Left lung (tissue), 10 donors: ENCODE data around the gene GRHL3. TPM values are rescaled to one million over a fixed set of nuclear protein-coding genes. Genes with fewer than 3 reads are reported as not detected.

Experiments used
- ATAC-seq: fragments of 200-7000 bp; cut with Tn5 transposase; one replicate; pipeline ENCODE4 v1.9.1; 2020; ENCODE audit warnings: moderate library complexity
- DNase-seq, 4 donors: peaks; one replicate each; pipeline ENCODE4 v3.0.0-alpha.2; 2013 to 2020
- H3K27ac ChIP-seq, 2 donors: fragments of 200-600 bp; sonication (generic) in 1 of 2; one replicate each; pipeline versions ENCODE4 v1.5.0 to v1.8.0; 2020 to 2021
- H3K27me3 ChIP-seq, 2 donors: fragments of 200-600 bp; sonication (generic) in 1 of 2; one replicate each; pipeline versions ENCODE4 v1.5.0 to v1.8.0; 2020 to 2021
- H3K36me3 ChIP-seq, 2 donors: fragments of 200-600 bp; sonication (generic) in 1 of 2; one replicate each; pipeline versions ENCODE4 v1.5.0 to v1.8.0; 2020 to 2021
- H3K4me1 ChIP-seq, 2 donors: fragments of 200-600 bp; one replicate each; pipeline ENCODE4 v1.8.0; 2021
- H3K4me3 ChIP-seq, 2 donors: fragments of 200-600 bp; sonication (generic) in 1 of 2; one replicate each; pipeline versions ENCODE4 v1.5.0 to v1.8.0; 2020 to 2021; ENCODE audit warnings: mild to moderate bottlenecking in 1 of 2
- H3K9me3 ChIP-seq, 2 donors: fragments of 200-600 bp; sonication (generic) in 1 of 2; one replicate each; pipeline versions ENCODE4 v1.5.0 to v1.8.0; 2020 to 2021
- CTCF ChIP-seq, 2 donors: fragments of 200-600 bp; sonication (generic) in 1 of 2; IDR thresholded peaks; one replicate each; pipeline versions ENCODE4 v1.5.0 to v1.8.0; 2021; ENCODE audit warnings: antibody characterized with exemption in 2 of 2
- intact Hi-C, 2 donors: fragments of 100-400 bp; cut with DNase I; formaldehyde crosslinking; loops; one replicate each; pipeline versions ENCODE4 v1.11.2 to v1.14.2; 2022
- polyA plus RNA-seq, 6 donors: library from polyadenylated mRNA; unstranded; fragments of 120-200 nt; gene quantifications; one replicate each; pipeline ENCODE4 v1.2.1, GENCODE V29; 2013; ENCODE audit not compliant: insufficient read length in 6 of 6
- total RNA-seq, 2 donors: library from RNA; stranded (reverse); fragmentation: NEBNext Ultra II Directional; extraction: Animal tissue kit (Norgen Biotek cat#: 25700); gene quantifications; one replicate each; pipeline ENCODE4 v1.2.1, GENCODE V29; 2021
- donor health status: DM: no; HTN: yes; CAD: no.
- donor health status: DM: no; HTN: no; CAD: no.

The GRHL3 gene
- total and polyA plus RNA-seq, 8 donors, result 0.20 to 1.6 (median 0.31) TPM; not detected in 1

GRCh38 chr1:24277420-24278169, 41.6 kb upstream of the GRHL3 start:
- Histone ChIP-seq H3K36me3 (no peaks in the 10 kb centered on the region), H3K4me1 (no peaks in the 10 kb centered on the region), H3K4me3 (no peak overlapping the region), H3K9me3 (no peaks in the 10 kb centered on the region), H3K27ac (no peak overlapping the region), H3K27me3 (peaks cover 0 to 62% of the 10 kb centered on the region in 2 donors)
- ATAC-seq, result no peak
- no peak for DNase-seq
- intact Hi-C loops, result no loop called here
- no peak for TF ChIP-seq CTCF (IDR thresholded peaks at IDR 0.05)

- TF ChIP-seq CTCF (IDR thresholded peaks at IDR 0.05), result no peak
- Histone ChIP-seq H3K27ac (no peak overlapping the region), H3K36me3 (no peaks in the 10 kb centered on the region), H3K27me3 (peaks cover 0 to 61% of the 10 kb centered on the region in 2 donors), H3K4me1 (peaks cover 0 to 3% of the 10 kb centered on the region in 2 donors), H3K4me3 (no peak overlapping the region), H3K9me3 (no peaks in the 10 kb centered on the region)
- DNase-seq (no peak), ATAC-seq (no peak)
- intact Hi-C loops, result no loop called here
These were observed 40.4 kb upstream of the GRHL3 start for GRCh38 chr1:24278726-24279125.

- no peak for ATAC-seq
- intact Hi-C loops, result no loop called here
These were observed 39.4 kb upstream of the GRHL3 start for GRCh38 chr1:24279590-24280232.

GRCh38 chr1:24281591-24281990, 37.6 kb upstream of the GRHL3 start:
- no peak for TF ChIP-seq CTCF (IDR thresholded peaks at IDR 0.05)
- Histone ChIP-seq H3K27me3 (peaks cover 0 to 36% of the 10 kb centered on the region in 2 donors), H3K4me3 (no peak overlapping the region), H3K4me1 (peaks cover 0 to 3% of the 10 kb centered on the region in 2 donors), H3K9me3 (no peaks in the 10 kb centered on the region), H3K36me3 (no peaks in the 10 kb centered on the region), H3K27ac (no peak overlapping the region)
- intact Hi-C loops, result no loop called here
- ATAC-seq (no peak), DNase-seq (no peak)

More at GRCh38 chr1:24279590-24280232, 39.4 kb upstream of the GRHL3 start:
- no peaks in the 10 kb centered on the region for H3K9me3 ChIP-seq
- peaks cover 0 to 3% of the 10 kb centered on the region in 2 donors for H3K4me1 ChIP-seq
- no peak overlapping the region for H3K27ac ChIP-seq
- peaks cover 0 to 51% of the 10 kb centered on the region in 2 donors for H3K27me3 ChIP-seq
- no peaks in the 10 kb centered on the region for H3K36me3 ChIP-seq
- DNase-seq, result no peak
- no peak overlapping the region for H3K4me3 ChIP-seq
- no peak for TF ChIP-seq CTCF (IDR thresholded peaks at IDR 0.05)

- H3K9me3 ChIP-seq, result no peaks in the 10 kb centered on the region
- no peaks in the 10 kb centered on the region for H3K36me3 ChIP-seq
- peaks cover 0 to 3% of the 10 kb centered on the region in 2 donors for H3K4me1 ChIP-seq
- TF ChIP-seq CTCF (IDR thresholded peaks at IDR 0.05), result no peak
- no peak for ATAC-seq
- H3K27me3 ChIP-seq, result peaks cover 0 to 29% of the 10 kb centered on the region in 2 donors
- no peak overlapping the region for H3K4me3 ChIP-seq
- DNase-seq, result no peak
- intact Hi-C loops, result no loop called here
- no peak overlapping the region for H3K27ac ChIP-seq
These were observed 36.7 kb upstream of the GRHL3 start for GRCh38 chr1:24282491-24282890.
